ENCODE results near the gene EIF4G1. TPM values are rescaled to one million over a fixed set of nuclear protein-coding genes. Genes with fewer than 3 reads are reported as not detected.

Gene EIF4G1
- total and polyA plus RNA-seq, 2 of the 8 experiments (the other 6 are each of a cell fraction or from before 2014, with no cell fraction given), result 318 to 473 TPM

DNA sequence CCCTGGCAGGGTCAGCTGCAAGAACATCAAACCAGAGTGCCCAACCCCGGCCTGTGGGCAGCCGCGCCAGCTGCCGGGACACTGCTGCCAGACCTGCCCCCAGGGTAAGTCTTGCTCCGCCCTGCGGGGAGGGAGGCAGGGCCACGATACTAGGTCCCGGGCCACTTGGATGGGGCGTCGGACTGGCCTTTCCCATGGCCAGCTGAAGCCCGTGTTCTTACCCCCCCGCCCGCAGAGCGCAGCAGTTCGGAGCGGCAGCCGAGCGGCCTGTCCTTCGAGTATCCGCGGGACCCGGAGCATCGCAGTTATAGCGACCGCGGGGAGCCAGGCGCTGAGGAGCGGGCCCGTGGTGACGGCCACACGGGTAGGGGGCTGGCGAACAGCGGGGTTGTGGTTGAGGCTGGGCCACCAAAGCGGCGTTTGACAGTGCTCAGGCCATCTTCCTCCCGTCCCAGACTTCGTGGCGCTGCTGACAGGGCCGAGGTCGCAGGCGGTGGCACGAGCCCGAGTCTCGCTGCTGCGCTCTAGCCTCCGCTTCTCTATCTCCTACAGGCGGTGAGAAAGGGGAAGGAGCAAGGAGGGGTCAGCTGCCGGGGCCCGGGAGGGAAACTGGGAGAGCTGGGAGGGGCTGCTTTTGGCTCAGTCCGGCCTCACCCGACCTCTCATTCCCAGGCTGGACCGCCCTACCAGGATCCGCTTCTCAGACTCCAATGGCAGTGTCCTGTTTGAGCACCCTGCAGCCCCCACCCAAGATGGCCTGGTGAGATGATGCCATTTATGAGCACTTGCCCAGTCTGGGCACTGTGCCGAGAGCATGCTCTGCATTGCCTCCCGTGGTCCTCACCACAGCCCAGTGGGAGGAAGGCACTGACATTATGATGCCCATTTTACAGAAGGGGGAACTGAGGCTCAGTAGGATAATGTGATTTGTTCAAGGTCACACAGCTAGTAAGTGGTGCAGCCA is 67.1 kb downstream of the EIF4G1 start:
- H4K5ac ChIP-seq (ENCODE audit: insufficient read length, low read depth, low read length), result no peak overlapping the region
- H2AK5ac ChIP-seq (ENCODE audit: low read depth, low read length), result no peak overlapping the region
- no peaks in the 10 kb centered on the region for H3K9me3 ChIP-seq (ENCODE audit: insufficient read depth in 2 of 2, low read depth in 1 of 2, low read length in 1 of 2)
- H3K4me1 ChIP-seq (replicated peaks in 1 of 4; ENCODE audit: control insufficient read depth in 3 of 4, insufficient read depth in 4 of 4, low read length in 3 of 4), result peaks cover 0 to 33% (median 25%) of the 10 kb centered on the region in 4 experiments; a peak in 6 of 7 replicates
- H3K36me3 ChIP-seq (ENCODE audit: control insufficient read depth in 2 of 4, insufficient read depth in 4 of 4, low read length in 3 of 4), result no peaks in the 10 kb centered on the region
- peak overlapping the region; percentile 93 to 97 for H3K4me2 ChIP-seq (ENCODE audit: insufficient read depth in 1 of 2, low read depth in 2 of 2, low read length in 2 of 2)
- peak overlapping the region; percentile 52 to 71 (median 55) for H3K4me3 ChIP-seq (ENCODE audit: extremely low read depth in 1 of 4, insufficient read depth in 2 of 4, low read depth in 3 of 4, low read length in 4 of 4)
- peaks cover 2 to 9% of the 10 kb centered on the region in 2 experiments for H4K20me1 ChIP-seq (replicated peaks in 1 of 2; ENCODE audit: control insufficient read depth in 1 of 2, insufficient read depth in 2 of 2, low read length in 2 of 2)
- no peak overlapping the region for H3K14ac ChIP-seq (ENCODE audit: insufficient read length)
- H3K27me3 ChIP-seq (replicated peaks in 1 of 4; ENCODE audit: control insufficient read depth in 3 of 4, extremely low read depth in 1 of 4, insufficient read depth in 3 of 4, low read length in 3 of 4), result peaks cover 31 to 55% (median 49%) of the 10 kb centered on the region in 4 experiments
- ChIA-PET POLR2A (ENCODE audit: partially characterized antibody) (interaction anchor here (0.6 to 1.7 kb wide), 6 partner anchors 8 to 769 kb away, joined by 3 to 4 read pairs (median 4); partner anchors contain the start of gene FAM131A), CTCF (ENCODE audit: partially characterized antibody) (interaction anchor here (0.8 to 8.3 kb wide), 12 partner anchors 8 to 176 kb away, joined by 3 to 78 read pairs (median 4); no protein-coding TSS in a partner anchor)
- peaks cover 15% of the 10 kb centered on the region; the same call in 1 of the 2 replicates for H3K23me2 ChIP-seq (ENCODE audit: low read depth, low read length)
- peak overlapping the region; percentile 58; the same call in 1 of the 2 replicates for H4K8ac ChIP-seq (ENCODE audit: extremely low read depth, insufficient read depth, low read length)
- H3K79me2 ChIP-seq (ENCODE audit: control insufficient read depth in 1 of 2, insufficient read depth in 2 of 2, low read length in 2 of 2), result no peaks in the 10 kb centered on the region
- H3K79me1 ChIP-seq (ENCODE audit: low read depth, low read length), result no peaks in the 10 kb centered on the region
- no peak overlapping the region for H2BK5ac ChIP-seq (ENCODE audit: low read depth, low read length)
- H3K4ac ChIP-seq (replicated peaks; ENCODE audit: insufficient read length, low read depth, low read length), result no peak overlapping the region
- no peak overlapping the region; the same call in 1 of the 2 replicates for H2BK12ac ChIP-seq (ENCODE audit: low read depth, low read length)
- no peak overlapping the region for H3K56ac ChIP-seq (replicated peaks; ENCODE audit: insufficient read length, low read depth, low read length)
- H2BK120ac ChIP-seq (replicated peaks; ENCODE audit: low read depth, low read length), result no peak overlapping the region
- DNase-seq (ENCODE audit: low read depth in 1 of 2, low spot score in 2 of 2) (no peak), FAIRE-seq (no peak)
- H3K18ac ChIP-seq (ENCODE audit: extremely low read depth, low read length), result no peak overlapping the region
- no peak overlapping the region for H4K91ac ChIP-seq (replicated peaks; ENCODE audit: insufficient read length, low read length)
- H3K23ac ChIP-seq (ENCODE audit: insufficient read length), result no peak overlapping the region
- no peak overlapping the region for H3K9ac ChIP-seq (replicated peaks in 1 of 4; ENCODE audit: extremely low read depth in 1 of 4, low read depth in 3 of 4, low read length in 3 of 4)
- no peak overlapping the region for H3K27ac ChIP-seq (ENCODE audit: low read depth, low read length)
- WGBS, 2 experiments (ENCODE audit: extremely low coverage in 1 of 2, insufficient coverage in 1 of 2, insufficient read length in 1 of 2, insufficient replicate concordance in 2 of 2, low coverage in 1 of 2, low lambda C conversion rate in 2 of 2, missing lambda C conversion rate in 1 of 2), result 8% methylated on average over 51 of the region's 55 CpGs; no CpG with 5 or more reads in 1 of the 2 experiments
- no peak overlapping the region for H2BK20ac ChIP-seq (ENCODE audit: low read length)
- H2BK15ac ChIP-seq (ENCODE audit: low read length), result no peak overlapping the region
- no peak overlapping the region for H2AFZ ChIP-seq (ENCODE audit: low read length)
- TF ChIP-seq BACH1 (IDR thresholded peaks at IDR 0.05; ENCODE audit: low read length) (no peak), JUN (IDR thresholded peaks at IDR 0.05; ENCODE audit: low read depth, low read length) (no peak), TBP (IDR thresholded peaks at IDR 0.05; ENCODE audit: low read depth, low read length) (no peak), BRCA1 (IDR thresholded peaks at IDR 0.05; ENCODE audit: low read depth, low read length) (no peak), POLR2AphosphoS5 (IDR thresholded peaks at IDR 0.05; ENCODE audit: low read depth, low read length) (no peak), RXRA (IDR thresholded peaks at IDR 0.05; ENCODE audit: insufficient read depth, low read depth, low read length) (no peak), CEBPB (IDR thresholded peaks at IDR 0.05; ENCODE audit: low read depth, low read length) (no peak), POLR2A (IDR thresholded peaks at IDR 0.05; ENCODE audit: control extremely low read depth in 1 of 2, low read depth in 2 of 2, low read length in 2 of 2) (no peak), PHF8 (conservative IDR thresholded peaks at IDR 0.05; ENCODE audit: low read depth, low read length) (no peak)

All from H1 (cell line).